Measurements from ENCODE around the gene ZPBP2.
"Not testable (repeated sequence)": the region's sequence is repeated elsewhere in the genome, so short reads cannot be mapped to it uniquely, and the experiment has no call there.

ZPBP2 gene, protein sequence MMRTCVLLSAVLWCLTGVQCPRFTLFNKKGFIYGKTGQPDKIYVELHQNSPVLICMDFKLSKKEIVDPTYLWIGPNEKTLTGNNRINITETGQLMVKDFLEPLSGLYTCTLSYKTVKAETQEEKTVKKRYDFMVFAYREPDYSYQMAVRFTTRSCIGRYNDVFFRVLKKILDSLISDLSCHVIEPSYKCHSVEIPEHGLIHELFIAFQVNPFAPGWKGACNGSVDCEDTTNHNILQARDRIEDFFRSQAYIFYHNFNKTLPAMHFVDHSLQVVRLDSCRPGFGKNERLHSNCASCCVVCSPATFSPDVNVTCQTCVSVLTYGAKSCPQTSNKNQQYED

DNA sequence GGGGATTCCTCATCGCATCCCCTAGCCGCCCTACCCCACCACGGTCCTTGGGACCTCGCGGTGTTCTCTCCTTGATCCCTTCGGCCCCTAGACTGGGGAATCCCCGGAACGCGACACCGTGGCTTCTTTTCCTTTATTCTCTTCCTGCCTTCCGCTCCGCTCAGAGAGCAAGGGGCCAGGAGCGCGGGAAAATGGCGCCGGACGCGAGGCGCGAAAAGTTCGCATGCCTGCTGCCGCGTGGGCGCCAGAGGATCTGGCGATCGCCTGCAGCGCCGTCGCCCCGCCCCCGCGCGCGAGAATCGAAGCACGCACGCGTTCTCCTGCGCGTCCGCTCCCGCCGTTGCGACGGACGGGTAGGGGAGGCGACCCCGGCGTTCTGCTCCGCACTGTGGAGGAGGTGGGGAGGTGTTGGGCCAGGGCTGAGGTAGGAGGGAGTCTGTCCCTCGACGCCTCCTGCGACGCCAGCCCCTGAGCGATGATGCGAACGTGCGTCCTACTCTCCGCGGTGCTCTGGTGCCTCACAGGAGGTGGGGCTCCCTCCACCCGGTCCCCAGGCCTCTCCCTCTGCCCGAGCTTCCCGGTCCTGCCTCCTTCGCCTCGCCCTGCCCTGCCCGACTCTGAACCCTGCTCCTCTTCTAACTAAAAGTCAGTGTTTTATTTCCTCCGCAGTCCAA, at the start of gene ZPBP2:
ZPBP2 (plus strand) TSS at position 323 of the 674 bp plus-strand sequence; CDS start at position 476, 153 bp downstream.
- no peak for DNase-seq

DNA sequence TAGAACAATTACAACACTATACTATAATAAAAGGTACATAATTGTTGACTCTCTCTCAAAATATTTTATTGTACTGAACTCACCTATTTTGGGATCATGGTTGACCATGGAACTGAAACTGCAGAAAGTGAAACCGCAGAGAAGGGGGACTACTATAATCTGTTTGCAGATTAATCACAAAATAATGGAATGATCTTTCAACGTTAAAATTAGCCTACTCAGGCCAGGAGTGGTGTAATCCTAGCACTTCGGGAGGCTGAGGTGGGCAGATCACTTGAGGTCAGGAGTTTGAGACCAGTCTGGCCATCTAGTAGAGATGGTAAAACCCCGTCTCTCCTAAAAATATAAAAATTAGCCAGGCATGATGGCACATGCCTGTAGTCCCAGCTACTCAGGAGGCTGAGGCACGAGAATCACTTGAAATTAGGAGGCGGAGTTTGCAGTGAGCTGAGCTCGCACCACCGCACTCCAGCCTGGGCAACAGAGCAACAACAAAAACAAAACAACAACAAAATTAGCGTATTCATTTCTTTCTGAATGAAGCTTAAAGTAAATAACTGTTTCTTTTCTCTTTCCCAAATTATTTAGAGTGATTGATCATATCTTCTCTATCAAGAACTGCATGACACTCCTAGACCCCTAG, 49.5 kb upstream of the ZPBP2 start:
- peak; percentile 68 for DNase-seq

DNA sequence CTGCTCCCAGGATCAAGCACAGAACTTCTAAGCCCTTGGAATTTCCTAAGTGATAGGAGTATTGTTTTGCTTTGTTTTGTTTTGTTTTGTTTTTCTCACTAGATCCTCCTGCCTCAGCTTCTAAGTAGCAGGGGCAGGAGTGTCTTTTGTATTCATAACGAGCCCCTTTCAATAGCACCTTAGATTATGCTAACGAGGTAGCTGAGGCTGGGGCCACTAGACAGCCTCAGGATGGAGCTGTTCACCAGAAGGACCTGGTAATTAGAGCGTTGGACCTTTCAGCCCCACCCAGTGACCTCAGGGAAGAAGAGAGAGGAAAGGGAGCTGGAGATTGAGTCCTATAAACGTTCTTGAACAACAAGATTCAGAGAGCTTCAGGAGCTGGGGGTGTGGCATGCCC, 47.5 kb upstream of the ZPBP2 start:
- peak; percentile 32 for DNase-seq

DNA sequence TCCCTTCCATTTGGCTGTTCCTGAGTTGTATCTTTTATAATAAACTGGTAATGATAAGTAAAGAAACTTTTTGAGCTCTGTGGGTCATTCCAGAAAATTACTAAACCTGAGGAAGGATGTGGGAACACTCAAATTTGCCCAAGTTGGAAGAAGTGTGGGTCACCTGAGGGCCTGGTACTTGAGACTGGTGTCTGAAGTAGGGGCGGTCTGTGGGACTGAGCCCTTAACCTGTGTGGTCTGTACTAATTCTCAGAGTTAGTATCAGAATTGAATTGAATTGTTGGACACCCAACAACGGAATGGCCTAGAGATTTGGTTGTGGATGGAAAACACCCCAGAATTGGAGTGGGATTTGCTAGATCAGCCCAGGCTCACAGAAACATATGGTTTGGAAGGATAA, 47.0 kb upstream of the ZPBP2 start:
- no peak for DNase-seq

DNA sequence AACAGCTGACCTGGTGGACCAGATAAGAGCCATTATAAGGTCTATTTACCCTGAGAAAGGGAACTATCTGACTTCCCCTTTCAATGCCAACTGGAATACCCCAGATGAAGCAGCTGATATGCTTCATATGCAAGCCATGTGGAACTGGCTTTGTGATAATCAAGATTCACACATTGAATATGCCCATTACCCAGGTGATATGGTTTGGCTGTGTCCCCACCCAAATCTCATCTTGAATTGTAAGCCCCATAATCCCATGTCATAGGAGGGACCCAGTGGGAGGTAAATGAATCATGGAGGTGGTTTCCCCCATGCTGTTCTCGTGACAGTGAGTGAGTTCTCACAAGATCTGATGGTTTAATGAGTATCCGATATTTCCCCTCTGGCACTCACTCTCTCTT, 46.0 kb upstream of the ZPBP2 start:
- DNase-seq, result no peak

DNA sequence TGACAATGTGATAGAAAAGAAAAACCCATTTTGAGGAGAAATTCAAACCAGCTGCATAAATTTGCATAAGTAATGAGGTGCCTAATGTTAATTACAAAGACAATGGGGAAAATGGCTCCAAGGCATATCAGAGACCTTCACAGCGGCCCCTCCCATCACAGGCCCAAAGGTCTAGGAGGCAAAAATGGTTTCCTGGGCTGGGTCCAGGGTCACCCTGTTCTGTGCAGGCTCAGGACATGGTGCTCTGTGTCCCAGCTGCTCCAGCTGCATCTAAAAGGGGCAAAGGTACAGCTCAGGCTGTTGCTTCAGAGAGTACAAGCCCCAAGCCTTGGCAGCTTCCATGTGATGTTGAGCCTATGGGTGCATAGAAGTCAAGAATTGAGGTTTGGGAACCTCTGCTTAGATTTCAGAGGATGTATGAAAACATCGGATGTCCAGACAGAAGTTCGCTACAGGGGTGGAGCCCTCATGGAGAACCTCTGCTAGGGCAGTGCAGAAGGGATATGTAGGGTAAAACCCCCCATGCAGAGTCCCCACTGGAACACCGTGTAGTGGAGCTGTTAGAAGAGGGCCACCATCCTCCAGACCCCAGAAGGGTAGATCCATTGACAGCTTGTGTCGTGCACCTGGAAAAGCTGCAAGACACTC, 44.5 kb upstream of the ZPBP2 start:
- DNase-seq, result peak; percentile 26

DNA sequence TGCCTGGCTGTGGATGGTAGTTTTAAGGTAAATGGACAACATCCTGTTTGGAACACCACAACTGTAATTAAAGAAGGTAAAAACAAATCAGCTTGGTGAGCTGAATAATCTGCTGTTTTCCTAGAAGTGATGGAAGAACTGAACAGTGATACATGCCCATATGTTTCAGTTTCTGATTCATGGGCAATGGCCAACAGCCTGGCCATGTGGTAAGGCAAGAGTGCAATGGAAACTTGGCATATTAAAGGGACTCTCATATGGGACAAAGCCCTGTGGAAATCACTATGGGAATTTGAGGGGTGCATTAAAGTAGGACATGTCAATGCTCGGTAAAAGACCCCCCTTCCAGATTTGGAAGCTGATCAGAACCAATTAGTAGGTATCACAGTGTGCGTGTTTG, 41.7 kb upstream of the ZPBP2 start:
- no peak for DNase-seq

DNA sequence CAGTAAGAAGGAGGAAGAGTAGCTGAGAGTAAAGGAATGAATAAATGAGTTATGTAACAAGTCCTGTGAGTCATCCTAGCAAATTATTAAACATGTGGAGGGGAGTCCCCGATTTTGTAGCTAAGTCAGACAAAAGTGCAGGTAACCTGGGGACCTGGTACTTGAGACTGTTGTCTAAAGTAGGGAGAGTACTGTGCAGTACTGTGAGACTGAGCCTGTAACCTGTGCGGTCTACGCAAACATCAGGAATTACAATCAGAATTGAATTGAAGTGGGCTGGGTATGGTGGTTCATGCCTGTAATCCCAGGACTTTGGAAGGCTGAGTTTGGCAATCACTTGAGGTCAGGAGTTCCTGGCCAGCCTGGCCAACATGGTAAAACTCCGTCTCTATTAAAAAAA, 39.6 kb upstream of the ZPBP2 start:
- no peak for DNase-seq

DNA sequence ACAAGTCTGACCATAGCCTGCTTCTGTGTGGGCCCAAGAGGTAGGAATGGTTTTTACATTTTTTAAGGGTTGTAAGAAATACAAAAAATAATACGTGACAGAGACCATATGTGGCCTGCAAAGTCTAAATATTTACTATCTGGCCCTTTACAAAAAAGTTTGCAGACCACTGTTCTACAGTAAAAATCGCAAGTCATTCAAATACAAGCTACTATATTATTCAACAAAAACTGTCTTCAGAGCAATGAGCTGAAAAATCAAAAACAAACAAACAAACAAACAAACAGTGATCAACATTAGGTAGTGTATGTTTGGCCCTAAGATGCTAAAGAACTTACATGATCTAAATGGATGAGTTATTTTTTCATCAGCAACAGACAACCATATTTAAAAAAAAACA, 36.4 kb upstream of the ZPBP2 start:
- no peak for DNase-seq

DNA sequence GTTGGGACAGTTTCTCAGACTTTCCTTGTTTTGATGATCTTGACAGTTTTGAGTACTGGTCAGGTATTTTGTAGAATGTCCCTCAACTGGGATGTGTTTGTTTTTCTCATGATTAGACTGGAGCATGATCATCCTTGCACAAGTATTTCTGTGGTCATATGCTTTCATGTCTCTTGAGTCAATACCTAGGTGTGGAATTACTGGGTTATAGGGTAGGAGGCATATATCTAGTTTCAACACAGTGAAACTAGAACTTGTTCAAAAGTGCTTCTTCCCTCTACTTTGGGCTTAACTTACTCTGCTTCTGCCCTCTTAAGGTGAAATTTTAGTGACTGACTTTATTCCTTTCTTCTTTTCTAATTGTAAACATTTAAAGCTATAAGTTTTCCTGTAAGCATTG, 34.0 kb upstream of the ZPBP2 start:
- DNase-seq, result no peak

DNA sequence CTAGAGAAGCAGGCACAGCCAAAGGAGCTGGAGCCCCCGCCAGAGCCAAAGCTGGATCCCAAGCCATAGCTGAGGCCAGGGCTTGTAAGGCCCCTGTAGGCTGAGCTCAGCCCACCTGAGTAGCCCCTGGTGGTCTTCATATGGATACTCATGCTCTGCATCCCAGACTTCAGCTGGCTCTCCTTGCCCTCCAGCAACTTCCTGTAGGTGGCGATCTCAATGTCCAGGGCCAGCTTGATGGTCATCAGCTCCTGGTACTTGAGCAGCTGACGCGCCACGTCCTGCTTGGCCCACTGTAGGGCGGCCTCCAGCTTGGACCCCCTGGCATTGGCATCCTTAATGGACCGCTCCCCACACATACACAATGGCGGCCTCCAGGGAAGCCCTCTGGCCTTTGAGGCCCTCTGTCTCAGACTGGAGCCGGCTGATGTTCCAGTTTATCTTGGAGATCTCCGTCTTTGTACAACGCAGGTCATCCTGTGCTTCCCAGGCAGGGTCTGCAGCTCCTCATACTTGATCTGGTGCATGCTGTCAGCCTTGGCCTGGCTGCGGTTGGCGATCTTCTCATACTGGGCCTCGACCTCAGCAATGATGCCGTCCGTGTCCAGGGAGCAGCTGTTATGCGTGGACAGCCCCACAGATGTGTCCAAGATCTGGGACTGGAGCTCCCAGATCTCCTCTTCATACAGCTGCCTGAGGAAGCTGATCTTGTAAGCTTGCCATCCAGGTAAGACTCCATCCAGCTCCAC, 32.8 kb upstream of the ZPBP2 start:
- DNase-seq, result no peak

DNA sequence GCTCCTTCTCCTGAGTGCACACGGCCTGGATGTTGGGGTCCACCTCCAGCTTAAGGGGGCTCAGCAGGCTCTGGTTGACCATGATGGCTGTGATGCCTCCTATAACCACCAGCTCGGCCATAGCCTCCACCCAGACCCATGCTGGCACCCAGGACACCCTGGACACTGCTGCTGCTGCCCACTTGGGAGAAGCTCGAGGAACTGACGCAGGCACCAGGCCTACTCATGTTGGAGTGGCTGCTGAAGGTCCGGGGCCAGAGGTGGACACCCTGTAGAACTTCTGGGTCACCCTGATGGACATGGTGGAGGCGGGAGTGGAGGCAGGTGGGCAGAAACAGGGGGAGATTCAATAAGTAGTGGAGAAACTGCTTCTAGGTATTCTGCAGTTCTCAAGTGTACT, 31.9 kb upstream of the ZPBP2 start:
- DNase-seq, result no peak

DNA sequence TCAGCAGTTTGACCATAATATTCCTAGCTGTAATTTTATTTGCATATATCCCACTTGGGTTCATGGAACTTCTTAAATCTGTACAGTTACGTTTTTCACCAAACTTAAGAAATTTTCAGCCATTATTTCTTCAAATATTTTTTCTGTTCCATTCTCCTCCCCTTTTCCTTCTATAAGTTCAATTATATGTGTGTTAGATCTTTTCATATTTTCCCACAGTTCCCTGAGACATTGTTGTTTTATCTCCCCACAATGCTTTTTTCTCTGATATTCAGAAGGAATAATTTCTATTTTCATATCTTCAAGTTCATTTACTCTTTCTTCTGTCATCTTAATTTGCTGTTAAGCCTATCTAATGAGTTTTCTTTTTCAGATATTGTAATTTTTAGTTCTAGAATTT, 29.9 kb upstream of the ZPBP2 start:
- DNase-seq, result no peak

DNA sequence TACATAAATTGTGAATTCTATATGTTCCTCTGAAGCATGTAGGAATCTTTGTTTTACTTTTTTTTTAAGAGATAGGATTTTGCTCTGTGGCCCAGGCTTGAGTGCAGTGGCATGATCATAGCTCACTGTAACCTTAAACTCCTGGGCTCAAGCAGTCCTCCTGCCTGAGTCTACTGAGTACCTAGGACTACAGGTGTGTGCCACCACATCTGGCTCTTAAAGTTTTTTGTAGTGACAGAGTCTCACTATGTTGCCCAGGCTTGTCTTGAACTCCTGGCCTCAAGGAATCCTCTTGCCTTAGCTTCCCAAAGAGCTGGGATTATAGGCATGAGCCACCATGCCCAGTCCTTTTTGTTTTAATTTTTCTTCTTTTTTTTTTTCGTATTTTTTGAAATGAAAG, 29.2 kb upstream of the ZPBP2 start:
- DNase-seq, result no peak

DNA sequence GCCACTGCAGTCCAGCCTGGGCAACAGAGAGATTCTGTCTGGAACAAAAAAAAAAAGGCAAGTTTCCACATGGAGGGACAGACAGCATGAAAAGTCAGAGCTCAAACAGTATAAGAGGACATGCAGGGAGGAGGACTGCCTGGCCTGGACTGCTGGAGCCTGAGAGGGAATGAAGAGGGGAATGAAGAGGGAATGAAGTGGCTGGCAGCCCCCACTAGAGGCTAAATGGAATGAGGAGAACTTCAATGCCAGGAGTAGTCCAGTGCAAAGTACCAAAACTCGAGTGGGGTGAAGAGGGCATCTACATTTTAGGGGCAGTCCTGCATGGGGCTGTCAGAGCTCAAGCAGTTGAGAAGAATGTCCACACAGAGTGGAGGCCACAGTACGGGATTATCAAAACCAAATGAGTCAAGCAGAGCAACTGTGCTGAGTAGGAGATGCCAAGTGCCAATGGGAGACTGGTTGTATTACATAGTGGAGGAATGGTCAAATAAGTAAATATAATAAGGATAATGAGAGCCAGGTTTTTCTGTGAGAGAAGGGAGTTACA, 26.8 kb upstream of the ZPBP2 start:
- DNase-seq, result no peak

DNA sequence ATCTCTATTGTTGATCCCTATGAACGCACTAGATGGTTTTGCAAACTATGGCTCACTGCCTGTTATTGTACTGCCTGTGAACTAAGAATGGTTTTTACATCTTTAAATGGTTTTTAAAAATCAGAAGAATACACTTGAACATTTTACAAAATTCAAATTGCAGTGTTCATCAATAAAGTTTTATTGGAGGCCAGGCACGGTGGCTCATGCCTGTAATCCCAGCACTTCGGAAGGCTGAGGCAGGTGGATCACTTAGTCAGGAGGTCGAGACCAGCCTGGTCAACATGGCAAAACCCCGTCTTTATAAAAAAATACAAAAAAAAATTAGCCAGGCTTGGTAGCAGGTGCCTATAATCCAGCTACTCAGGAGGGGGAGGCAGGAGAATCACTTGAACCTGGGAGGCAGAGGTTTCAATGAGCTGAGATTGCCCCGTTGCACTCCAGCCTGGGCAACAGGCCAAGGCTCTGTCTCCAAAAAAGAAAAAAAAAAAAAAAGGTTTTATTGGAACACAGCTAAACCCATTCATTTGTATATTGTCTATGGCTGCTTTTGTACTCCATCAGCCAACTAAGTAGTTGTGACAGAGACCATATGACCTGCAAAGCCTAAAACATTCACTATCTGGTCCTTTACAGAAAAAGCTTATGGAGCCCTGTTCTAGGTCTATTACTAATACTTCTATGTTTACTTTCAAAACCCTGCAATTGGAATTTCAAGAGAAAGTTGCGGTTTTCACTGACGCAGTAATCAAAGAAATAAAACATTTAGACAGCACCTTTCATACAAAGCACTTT, 22.8 kb upstream of the ZPBP2 start:
- DNase-seq, result no peak

DNA sequence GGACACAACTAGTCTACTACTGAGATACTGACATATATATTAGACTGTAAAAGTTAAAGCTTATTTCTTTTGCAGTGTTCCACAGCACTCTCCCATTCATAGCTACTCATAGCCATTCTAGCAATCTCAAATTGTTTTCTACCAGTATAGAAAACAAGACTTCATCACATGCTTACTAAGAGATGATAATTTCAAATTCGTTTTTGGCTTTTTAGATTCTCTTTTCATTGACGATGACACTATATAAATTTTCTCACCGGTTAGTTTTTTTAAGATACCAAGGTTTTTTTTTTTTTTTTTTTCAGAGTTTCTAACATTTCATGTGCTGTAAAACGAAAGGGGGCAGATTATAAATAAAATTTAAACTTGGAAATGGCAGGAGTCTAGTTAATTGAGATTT, 21.8 kb upstream of the ZPBP2 start:
- no peak for DNase-seq

DNA sequence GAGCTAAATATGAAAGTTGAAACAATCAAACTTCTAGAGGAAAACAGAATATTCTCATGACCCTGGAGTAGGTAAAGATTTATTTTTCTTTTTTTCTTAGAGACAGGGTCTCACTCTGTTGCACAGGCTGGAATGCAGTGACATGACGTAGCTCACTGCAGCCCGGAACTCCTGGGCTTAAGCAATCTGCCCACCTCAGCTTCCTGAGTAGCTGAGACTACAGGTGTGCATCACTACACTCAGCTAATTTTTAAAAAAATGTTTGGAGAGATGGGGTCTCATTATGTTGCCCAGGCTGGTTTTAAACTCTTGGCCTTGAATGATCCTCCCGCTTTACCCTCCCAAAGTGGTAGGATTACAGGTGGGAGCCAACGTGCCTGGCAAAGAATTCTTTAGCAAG, 19.4 kb upstream of the ZPBP2 start:
- peak; percentile 30 for DNase-seq

DNA sequence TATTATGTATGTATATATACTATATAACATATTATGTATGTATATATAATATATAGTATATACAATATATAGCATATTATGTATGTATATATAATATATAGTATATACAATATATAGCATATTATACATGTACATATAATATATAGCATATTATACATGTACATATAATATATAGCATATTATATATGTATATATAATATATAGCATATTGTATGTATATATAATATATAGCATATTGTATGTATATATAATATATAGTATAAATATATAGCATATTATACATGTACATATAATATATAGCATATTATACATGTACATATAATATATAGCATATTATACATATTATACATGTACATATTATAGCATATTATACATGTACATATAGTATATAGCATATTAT, 17.8 kb upstream of the ZPBP2 start:
- not testable (repeated sequence) for DNase-seq

DNA sequence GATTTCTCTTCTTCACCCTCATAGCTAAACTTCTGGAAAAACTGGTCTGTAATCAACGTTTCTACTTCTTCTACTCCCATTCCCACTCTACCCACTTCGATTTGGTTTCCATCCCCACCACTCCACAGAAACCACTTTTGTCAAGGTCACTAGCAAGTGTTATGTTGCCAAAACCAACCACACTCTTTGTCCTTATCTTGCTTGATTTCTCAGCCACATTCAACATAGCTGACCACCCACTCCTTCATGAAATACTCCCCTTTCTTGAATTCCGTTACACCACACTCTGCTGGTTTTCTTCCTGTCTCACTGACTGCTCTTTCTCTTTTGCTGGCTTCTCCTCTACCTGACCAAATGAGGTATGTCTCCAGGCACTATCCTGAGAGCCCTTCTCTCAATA, 15.8 kb upstream of the ZPBP2 start:
- DNase-seq, result no peak

DNA sequence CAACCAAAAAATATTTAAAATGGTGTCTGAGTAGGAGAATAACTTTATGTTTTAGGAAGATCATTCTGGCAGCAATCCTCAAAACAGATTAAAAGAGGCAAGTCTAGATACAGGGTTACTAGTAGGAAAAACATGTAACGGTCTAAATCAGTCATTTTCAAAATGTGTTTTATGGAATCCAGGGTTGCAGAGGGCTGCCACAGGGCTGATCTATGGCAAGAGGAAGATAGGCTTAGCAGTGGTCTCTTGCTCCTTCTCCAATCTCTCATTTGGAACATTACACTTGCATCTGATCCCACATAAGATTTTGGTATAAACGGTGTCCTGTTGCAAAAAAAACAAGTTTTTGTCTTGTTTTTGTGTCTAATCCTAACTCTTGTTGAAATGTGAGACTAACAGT, 13.1 kb upstream of the ZPBP2 start:
- no peak for DNase-seq

Data from CD4-positive, alpha-beta T cell treated with Interleukin-21 for 1 hour (primary cell).